ENCODE results near the gene ZNF277.

GRCh38 chr7:112266595-112267270, 60.2 kb downstream of the ZNF277 start:
- TF ChIP-seq CTCF (optimal IDR thresholded peaks at IDR 0.05 in 1 of 3, IDR thresholded peaks at IDR 0.05 in 1 of 3, conservative IDR thresholded peaks at IDR 0.05 in 1 of 3; ENCODE audit: extremely low read depth in 1 of 3, insufficient read depth in 2 of 3, low read length in 3 of 3) (no peak), EZH2 (IDR thresholded peaks at IDR 0.05; ENCODE audit: low read length) (no peak)
